HepG2 (cell line): ENCODE measurements around the gene KIAA1217. TPM values are rescaled to one million over a fixed set of nuclear protein-coding genes. Genes with fewer than 3 reads are reported as not detected.

Source experiments
- ARNT2 ChIP-seq: sonication (generic); formaldehyde crosslinking; IDR thresholded peaks from 2 replicates; pipeline ENCODE4 v1.8.0; 2022; ENCODE audit warnings: mild to moderate bottlenecking, low read depth, missing genetic modification reagents, moderate library complexity
- ASH2L ChIP-seq: fragments of 300-600, 200-600 bp; sonication (generic); IDR thresholded peaks from 2 replicates; pipeline ENCODE4 v1.7.0; 2017; ENCODE audit warnings: low read depth, mild to moderate bottlenecking, moderate library complexity, mixed read lengths, low read length; ENCODE audit not compliant: insufficient read length
- CEBPB ChIP-seq: IDR thresholded peaks from 2 replicates; pipeline ENCODE4 v1.6.1; 2011; ENCODE audit warnings: low read depth, low read length, improper control_type of control experiment, borderline replicate concordance
- CHCHD3 ChIP-seq: sonication (generic); formaldehyde crosslinking; IDR thresholded peaks from 2 replicates; pipeline ENCODE4 v1.8.0; 2022; ENCODE audit warnings: mild to moderate bottlenecking, missing genetic modification reagents, moderate library complexity
- IKZF1 ChIP-seq: fragments of 450-650 bp; IDR thresholded peaks from 2 replicates; pipeline ENCODE4 v1.7.1; 2016
- MED1 ChIP-seq: sonication (generic); formaldehyde crosslinking; IDR thresholded peaks from 2 replicates; pipeline ENCODE4 v1.4.0; 2020; ENCODE audit warnings: missing genetic modification reagents
- PHF5A ChIP-seq: IDR thresholded peaks from one replicate; pipeline ENCODE4 v1.6.1; 2018; ENCODE audit warnings: low read depth, missing genetic modification reagents; ENCODE audit not compliant: unreplicated experiment
- SAP130 ChIP-seq: IDR thresholded peaks from 2 replicates; pipeline ENCODE4 v1.6.1; 2016; ENCODE audit warnings: low read depth
- SCMH1 ChIP-seq: sonication (generic); formaldehyde crosslinking; IDR thresholded peaks from 2 replicates; pipeline ENCODE4 v1.9.0; 2021; ENCODE audit warnings: missing genetic modification reagents, mild to moderate bottlenecking, borderline replicate concordance
- SNRNP70 ChIP-seq: fragments of 200-400 bp; formaldehyde crosslinking; IDR thresholded peaks from 2 replicates; pipeline ENCODE4 v1.6.1; 2017; ENCODE audit warnings: mild to moderate bottlenecking, low read depth, low read length, moderate library complexity
- STAT5B ChIP-seq: sonication (generic); formaldehyde crosslinking; IDR thresholded peaks from 2 replicates; pipeline ENCODE4 v1.4.0; 2020; ENCODE audit warnings: missing genetic modification reagents
- TCF12 ChIP-seq, 2 experiments: fragments of 450-650 bp in 1 of 2; sonication (generic) in 1 of 2; formaldehyde crosslinking in 1 of 2; IDR thresholded peaks; 2 replicates each; pipeline versions ENCODE4 v1.6.1 to v1.8.0; 2017 to 2022; ENCODE audit warnings: antibody characterized with exemption in 1 of 2, mild to moderate bottlenecking in 1 of 2, missing genetic modification reagents in 1 of 2, moderate library complexity in 1 of 2
- ZBTB8A ChIP-seq: sonication (generic); formaldehyde crosslinking; IDR thresholded peaks from 2 replicates; pipeline ENCODE4 v1.4.0; 2020; ENCODE audit warnings: mild to moderate bottlenecking, low read depth, missing genetic modification reagents, borderline replicate concordance
- ZNF205 ChIP-seq: IDR thresholded peaks from 2 replicates; pipeline ENCODE4 v1.6.1; 2018; ENCODE audit warnings: missing biosample characterization, missing genetic modification reagents
- ZNF317 ChIP-seq: sonication (generic); formaldehyde crosslinking; IDR thresholded peaks from 2 replicates; pipeline ENCODE4 v1.5.0; 2020; ENCODE audit warnings: mild to moderate bottlenecking, missing genetic modification reagents
- ZNF510 ChIP-seq: sonication (generic); formaldehyde crosslinking; IDR thresholded peaks from 2 replicates; pipeline ENCODE4 v1.4.0; 2020; ENCODE audit warnings: low read depth, mild to moderate bottlenecking, missing genetic modification reagents
- ZNF513 ChIP-seq: sonication (generic); formaldehyde crosslinking; conservative IDR thresholded peaks from 2 replicates; pipeline ENCODE4 v1.5.0; 2020; ENCODE audit warnings: missing genetic modification reagents
- ZNF605 ChIP-seq: sonication (generic); formaldehyde crosslinking; IDR thresholded peaks from 2 replicates; pipeline ENCODE4 v1.8.0; 2022; ENCODE audit warnings: mild to moderate bottlenecking, missing genetic modification reagents
- ZNF766 ChIP-seq: sonication (generic); formaldehyde crosslinking; IDR thresholded peaks from 2 replicates; pipeline ENCODE4 v1.5.0; 2020; ENCODE audit warnings: missing genetic modification reagents, borderline replicate concordance
- ZNF784 ChIP-seq: sonication (generic); formaldehyde crosslinking; IDR thresholded peaks from 2 replicates; pipeline ENCODE4 v1.5.1; 2020; ENCODE audit warnings: missing genetic modification reagents, mild to moderate bottlenecking, borderline replicate concordance
- ZNF788 ChIP-seq: sonication (generic); formaldehyde crosslinking; IDR thresholded peaks from 2 replicates; pipeline ENCODE4 v1.5.0; 2020; ENCODE audit warnings: mild to moderate bottlenecking, missing genetic modification reagents, borderline replicate concordance
- polyA plus RNA-seq, 8 experiments: library from polyadenylated mRNA; depleted of rRNA in 3 of 8; stranded (reverse) in 7 of 8; unstranded in 1 of 8; fragments of >200 nt; fragmentation: Illumina TruSeq in 4 of 8; extraction: Trizol in 4 of 8; gene quantifications; 2 replicates each; pipeline versions ENCODE4 v1.2.1 to v1.2.3, GENCODE V29; 2011 to 2016; ENCODE audit warnings: low read depth in 4 of 8, missing spikeins in 1 of 8, mixed read lengths in 1 of 8; ENCODE audit not compliant: insufficient read depth in 1 of 8
- total RNA-seq, 5 experiments: library from RNA; depleted of rRNA; stranded (reverse); fragments of >200 nt; fragmentation: Illumina TruSeq; extraction: Trizol; gene quantifications; 2 replicates each; pipeline ENCODE4 v1.2.3, GENCODE V29; 2016; ENCODE audit warnings: low read depth in 1 of 5
- TF ChIP-seq, protein P1 (sequence below): sonication (generic); formaldehyde crosslinking; IDR thresholded peaks from 2 replicates; pipeline ENCODE4 v1.4.0; 2020; ENCODE audit warnings: missing genetic modification reagents
- TF ChIP-seq, protein P2 (sequence below): sonication (generic); formaldehyde crosslinking; IDR thresholded peaks from 2 replicates; pipeline ENCODE4 v1.4.0; 2020; ENCODE audit warnings: missing genetic modification reagents
- TF ChIP-seq, protein P3 (sequence below): sonication (generic); formaldehyde crosslinking; IDR thresholded peaks from 2 replicates; pipeline ENCODE4 v1.5.0; 2020; ENCODE audit warnings: missing genetic modification reagents

KIAA1217 gene
- total and polyA plus RNA-seq, 2 of the 13 experiments (the other 11 are each of a cell fraction or from before 2014, with no cell fraction given) = 4.6 to 10.9 TPM

DNA sequence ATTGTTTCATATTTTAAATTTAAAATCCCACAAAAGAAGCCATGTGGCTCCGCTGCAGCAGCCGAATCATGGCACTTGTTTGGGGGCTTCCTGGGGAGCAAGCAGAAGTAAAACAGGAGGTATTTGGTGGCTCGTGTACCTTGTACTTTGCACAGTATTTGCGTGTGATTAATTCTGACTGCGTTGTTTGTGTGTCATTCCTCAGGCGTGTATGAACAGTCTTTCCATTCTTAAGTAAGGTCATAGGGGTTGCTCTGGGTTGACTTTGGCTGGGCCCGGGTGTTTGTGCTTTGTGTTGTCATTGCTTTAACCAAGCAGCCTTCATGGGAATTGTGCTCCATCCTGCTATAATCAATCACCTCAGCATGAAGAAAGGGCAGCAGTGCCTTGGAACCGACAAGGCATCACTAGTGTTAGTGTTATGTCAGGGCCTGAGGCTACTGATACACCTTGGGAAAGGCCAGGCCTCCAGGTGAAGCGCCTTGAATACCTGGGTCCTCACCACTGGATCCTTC, 332.4 kb downstream of the KIAA1217 start (continued):
- TF ChIP-seq ZNF317 (CRISPR knock-in tag) (0 out of 2 replicates have a peak, but pooled peaks have one; percentile 58), ZNF788 (CRISPR knock-in tag) (peak; percentile 75; the same call in 1 of the 2 replicates), ZNF513 (CRISPR knock-in tag) (no peak), SAP130 (CRISPR knock-in tag) (peak; percentile 58; the same call in 1 of the 2 replicates), MED1 (CRISPR knock-in tag) (peak; percentile 78), SNRNP70 (no peak), ASH2L (peak; percentile 66), STAT5B (no peak), PHF5A (CRISPR knock-in tag) (no peak), ZNF205 (CRISPR knock-in tag) (peak; percentile 55; the same call in 1 of the 2 replicates), SCMH1 (no peak), CHCHD3 (no peak), ZNF766 (CRISPR knock-in tag) (0 out of 2 replicates have a peak, but pooled peaks have one; percentile 40), ZNF784 (CRISPR knock-in tag) (no peak), TCF12 (IDR thresholded peaks at IDR 0.05) (no peak), TCF12 (CRISPR knock-in tag; IDR thresholded peaks at IDR 0.05) (no peak), IKZF1 (no peak), ARNT2 (CRISPR knock-in tag) (no peak), ZNF510 (CRISPR knock-in tag) (no peak), ZNF605 (CRISPR knock-in tag) (0 out of 2 replicates have a peak, but pooled peaks have one; percentile 39), ZBTB8A (CRISPR knock-in tag) (no peak), CEBPB (0 out of 2 replicates have a peak, but pooled peaks have one; percentile 39)
- TF ChIP-seq, protein P1, sequence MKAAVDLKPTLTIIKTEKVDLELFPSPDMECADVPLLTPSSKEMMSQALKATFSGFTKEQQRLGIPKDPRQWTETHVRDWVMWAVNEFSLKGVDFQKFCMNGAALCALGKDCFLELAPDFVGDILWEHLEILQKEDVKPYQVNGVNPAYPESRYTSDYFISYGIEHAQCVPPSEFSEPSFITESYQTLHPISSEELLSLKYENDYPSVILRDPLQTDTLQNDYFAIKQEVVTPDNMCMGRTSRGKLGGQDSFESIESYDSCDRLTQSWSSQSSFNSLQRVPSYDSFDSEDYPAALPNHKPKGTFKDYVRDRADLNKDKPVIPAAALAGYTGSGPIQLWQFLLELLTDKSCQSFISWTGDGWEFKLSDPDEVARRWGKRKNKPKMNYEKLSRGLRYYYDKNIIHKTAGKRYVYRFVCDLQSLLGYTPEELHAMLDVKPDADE (CRISPR knock-in tag) = no peak
- TF ChIP-seq, protein P2, sequence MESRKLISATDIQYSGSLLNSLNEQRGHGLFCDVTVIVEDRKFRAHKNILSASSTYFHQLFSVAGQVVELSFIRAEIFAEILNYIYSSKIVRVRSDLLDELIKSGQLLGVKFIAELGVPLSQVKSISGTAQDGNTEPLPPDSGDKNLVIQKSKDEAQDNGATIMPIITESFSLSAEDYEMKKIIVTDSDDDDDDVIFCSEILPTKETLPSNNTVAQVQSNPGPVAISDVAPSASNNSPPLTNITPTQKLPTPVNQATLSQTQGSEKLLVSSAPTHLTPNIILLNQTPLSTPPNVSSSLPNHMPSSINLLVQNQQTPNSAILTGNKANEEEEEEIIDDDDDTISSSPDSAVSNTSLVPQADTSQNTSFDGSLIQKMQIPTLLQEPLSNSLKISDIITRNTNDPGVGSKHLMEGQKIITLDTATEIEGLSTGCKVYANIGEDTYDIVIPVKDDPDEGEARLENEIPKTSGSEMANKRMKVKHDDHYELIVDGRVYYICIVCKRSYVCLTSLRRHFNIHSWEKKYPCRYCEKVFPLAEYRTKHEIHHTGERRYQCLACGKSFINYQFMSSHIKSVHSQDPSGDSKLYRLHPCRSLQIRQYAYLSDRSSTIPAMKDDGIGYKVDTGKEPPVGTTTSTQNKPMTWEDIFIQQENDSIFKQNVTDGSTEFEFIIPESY (CRISPR knock-in tag) = peak; percentile 11; the same call in 1 of the 2 replicates
- TF ChIP-seq, protein P3, sequence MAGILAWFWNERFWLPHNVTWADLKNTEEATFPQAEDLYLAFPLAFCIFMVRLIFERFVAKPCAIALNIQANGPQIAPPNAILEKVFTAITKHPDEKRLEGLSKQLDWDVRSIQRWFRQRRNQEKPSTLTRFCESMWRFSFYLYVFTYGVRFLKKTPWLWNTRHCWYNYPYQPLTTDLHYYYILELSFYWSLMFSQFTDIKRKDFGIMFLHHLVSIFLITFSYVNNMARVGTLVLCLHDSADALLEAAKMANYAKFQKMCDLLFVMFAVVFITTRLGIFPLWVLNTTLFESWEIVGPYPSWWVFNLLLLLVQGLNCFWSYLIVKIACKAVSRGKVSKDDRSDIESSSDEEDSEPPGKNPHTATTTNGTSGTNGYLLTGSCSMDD (CRISPR knock-in tag) = no peak
